Panc1 (cell line): ENCODE measurements around the gene STK32C. TPM values are rescaled to one million over a fixed set of nuclear protein-coding genes. Genes with fewer than 3 reads are reported as not detected.
A peak's percentile ranks its signal among the peaks of the same experiment; 100 is the strongest.

Source experiments
- ATAC-seq: fragments of 200-7000 bp; cut with Tn5 transposase; 2 replicates; pipeline ENCODE4 v1.9.1; 2020; ENCODE audit warnings: mild to moderate bottlenecking, moderate library complexity
- BruUV-seq: library from RNA; stranded (reverse); fragments of 400-500 nt; replicated peaks from 2 replicates; lab custom pipeline; 2021; lab: Mats Ljungman, UMichigan
- CTCF ChIA-PET: fragments of 300-600 bp; sonication (Branson Sonifier 250); formaldehyde crosslinking; loops from one replicate; lab custom pipeline; 2022; ENCODE audit warnings: antibody characterized with exemption; lab: Charles Lee
- POLR2A ChIA-PET: fragments of 300-600 bp; sonication (Branson Sonifier 250); formaldehyde crosslinking; loops from one replicate; lab custom pipeline; 2022; ENCODE audit warnings: antibody characterized with exemption; lab: Charles Lee
- DNase-seq: peaks from one replicate; pipeline ENCODE4 v3.0.0-alpha.2; 2010; ENCODE audit warnings: low read depth, low spot score
- H3K27ac ChIP-seq: 2 replicates; pipeline ENCODE4 v1.5.1; 2011; ENCODE audit warnings: mild to moderate bottlenecking, low read length, inconsistent platforms
- H3K27me3 ChIP-seq: fragments of 200-500 bp; sonication (Bioruptor generic); 2 replicates; pipeline ENCODE4 v1.6.0; 2014; ENCODE audit warnings: low read length, inconsistent platforms; ENCODE audit not compliant: control insufficient read depth, insufficient read depth
- H3K36me3 ChIP-seq: fragments of 200-500 bp; sonication (Bioruptor generic); 2 replicates; pipeline ENCODE4 v1.5.1; 2014; ENCODE audit warnings: inconsistent platforms, mild to moderate bottlenecking, low read length, moderate library complexity; ENCODE audit not compliant: control insufficient read depth, insufficient read depth
- H3K4me1 ChIP-seq: 2 replicates; pipeline ENCODE4 v1.5.1; 2011; ENCODE audit warnings: inconsistent platforms, mild to moderate bottlenecking, low read length, moderate library complexity; ENCODE audit not compliant: control insufficient read depth, insufficient read depth
- H3K4me3 ChIP-seq, 2 experiments: 2 replicates each; pipeline ENCODE4 v1.5.1; 2011 to 2012; ENCODE audit warnings: low read depth in 2 of 2, low read length in 2 of 2, mild to moderate bottlenecking in 2 of 2, inconsistent platforms in 1 of 2, moderate library complexity in 1 of 2
- H3K9me3 ChIP-seq: fragments of 200-500 bp; sonication (Bioruptor generic); 2 replicates; pipeline ENCODE4 v1.5.1; 2014; ENCODE audit warnings: low read depth, mild to moderate bottlenecking, inconsistent platforms, low read length, moderate library complexity; ENCODE audit not compliant: control insufficient read depth, insufficient read depth
- POLR2AphosphoS5 ChIP-seq: IDR thresholded peaks from 2 replicates; pipeline ENCODE4 v1.6.1; 2012; ENCODE audit warnings: mild to moderate bottlenecking, low read depth, low read length, moderate library complexity
- REST ChIP-seq, 2 experiments: IDR thresholded peaks; 2 replicates each; pipeline ENCODE4 v1.6.1; 2011 to 2012; ENCODE audit warnings: low read depth in 2 of 2, control low read depth in 1 of 2, low read length in 1 of 2, mild to moderate bottlenecking in 1 of 2, moderate library complexity in 1 of 2; ENCODE audit not compliant: insufficient read depth in 1 of 2
- SIN3A ChIP-seq: IDR thresholded peaks from 2 replicates; pipeline ENCODE4 v1.6.1; 2012; ENCODE audit warnings: low read depth, mild to moderate bottlenecking, low read length, moderate library complexity, borderline replicate concordance; ENCODE audit not compliant: insufficient read depth
- TCF7L2 ChIP-seq: IDR thresholded peaks from 2 replicates; pipeline ENCODE4 v1.6.1; 2011; ENCODE audit warnings: mild to moderate bottlenecking, low read depth, low read length, inconsistent platforms
- in situ Hi-C: cut with HindIII; loops from 2 replicates; pipeline ENCODE4 v1.10.0; 2016; ENCODE audit warnings: low sequenced_read_pairs, low pct_unique_long_range_greater_than_20kb
- intact Hi-C: fragments of 100-400 bp; cut with micrococcal nuclease; formaldehyde crosslinking; loops from one replicate; pipeline ENCODE4 v1.10.0; 2022; ENCODE audit not compliant: unreplicated experiment
- total RNA-seq: library from RNA; stranded (reverse); gene quantifications from one replicate; pipeline ENCODE4 v1.2.1, GENCODE V29; 2021; ENCODE audit not compliant: unreplicated experiment
- TF ChIP-seq, protein P1 (sequence below): fragments of 450-650 bp; IDR thresholded peaks from 2 replicates; pipeline ENCODE4 v1.5.1; 2017; ENCODE audit warnings: mild to moderate bottlenecking

STK32C gene
- total RNA-seq, 1 experiment from 2014 or later: 53.7 TPM

GRCh38 chr10:132334631-132335188 lies 27.0 kb upstream of the STK32C start:
- H3K36me3 ChIP-seq: no peaks in the 10 kb centered on the region
- CTCF ChIA-PET: no interaction called here
- POLR2A ChIA-PET: no interaction called here
- in situ Hi-C loops: no loop called here
- H3K9me3 ChIP-seq: no peaks in the 10 kb centered on the region
- intact Hi-C loops: loop anchor here (5.0 kb wide), 1 partner anchor 112 kb away; no protein-coding TSS in a partner anchor
- no peak overlapping the region for H3K27ac ChIP-seq
- H3K27me3 ChIP-seq: no peaks in the 10 kb centered on the region
- no peak overlapping the region for H3K4me3 ChIP-seq
- peaks cover 16% of the 10 kb centered on the region for H3K4me1 ChIP-seq
- no TSS peak for BruUV-seq
- no peak for ATAC-seq
- no peak for TF ChIP-seq TCF7L2
- TF ChIP-seq REST (IDR thresholded peaks at IDR 0.05; ENCODE audit: insufficient read depth in 1 of 2, low read depth in 2 of 2, low read length in 1 of 2): no peak
- no peak for TF ChIP-seq SIN3A
- DNase-seq: no peak

DNA sequence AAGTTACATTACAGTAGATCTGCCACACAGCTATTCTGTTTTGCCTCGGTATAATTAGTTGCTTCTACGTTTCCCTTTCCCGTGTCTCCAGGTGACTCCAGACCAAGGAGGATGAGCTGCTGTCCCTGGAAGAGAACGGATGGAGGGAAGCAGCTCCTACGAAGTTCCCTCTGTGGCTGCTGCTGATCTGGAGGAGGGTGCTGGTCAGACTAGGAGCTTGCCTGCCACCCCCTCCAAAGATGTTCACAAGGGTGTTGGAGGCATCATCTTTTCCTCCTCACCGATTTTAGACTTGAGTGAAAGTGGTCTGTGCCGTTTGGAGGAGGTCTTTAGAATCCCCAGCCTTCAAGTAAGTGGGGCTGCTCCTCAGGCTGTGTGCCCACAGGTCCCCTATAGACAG lies 25.6 kb upstream of the STK32C start:
- POLR2A ChIA-PET: no interaction called here
- peaks cover 23% of the 10 kb centered on the region for H3K4me1 ChIP-seq
- peak overlapping the region; percentile 95; the same call in 1 of the 2 replicates for H3K27ac ChIP-seq
- no peaks in the 10 kb centered on the region for H3K27me3 ChIP-seq
- CTCF ChIA-PET: interaction anchor here (0.6 kb wide), 1 partner anchor 245 kb away, joined by 5 read pairs; no protein-coding TSS in a partner anchor
- ATAC-seq: no peak
- intact Hi-C loops (loop anchor here (5.0 kb wide), 1 partner anchor 111 kb away; no protein-coding TSS in a partner anchor), in situ Hi-C loops (no loop called here)
- H3K4me3 ChIP-seq: no peak overlapping the region
- no peaks in the 10 kb centered on the region for H3K36me3 ChIP-seq
- DNase-seq: no peak
- BruUV-seq: TSS peak; percentile 66
- TF ChIP-seq POLR2AphosphoS5 (no peak), SIN3A (no peak), REST (IDR thresholded peaks at IDR 0.05; ENCODE audit: insufficient read depth in 1 of 2, low read depth in 2 of 2, low read length in 1 of 2) (no peak), TCF7L2 (no peak)
- TF ChIP-seq, protein P1, sequence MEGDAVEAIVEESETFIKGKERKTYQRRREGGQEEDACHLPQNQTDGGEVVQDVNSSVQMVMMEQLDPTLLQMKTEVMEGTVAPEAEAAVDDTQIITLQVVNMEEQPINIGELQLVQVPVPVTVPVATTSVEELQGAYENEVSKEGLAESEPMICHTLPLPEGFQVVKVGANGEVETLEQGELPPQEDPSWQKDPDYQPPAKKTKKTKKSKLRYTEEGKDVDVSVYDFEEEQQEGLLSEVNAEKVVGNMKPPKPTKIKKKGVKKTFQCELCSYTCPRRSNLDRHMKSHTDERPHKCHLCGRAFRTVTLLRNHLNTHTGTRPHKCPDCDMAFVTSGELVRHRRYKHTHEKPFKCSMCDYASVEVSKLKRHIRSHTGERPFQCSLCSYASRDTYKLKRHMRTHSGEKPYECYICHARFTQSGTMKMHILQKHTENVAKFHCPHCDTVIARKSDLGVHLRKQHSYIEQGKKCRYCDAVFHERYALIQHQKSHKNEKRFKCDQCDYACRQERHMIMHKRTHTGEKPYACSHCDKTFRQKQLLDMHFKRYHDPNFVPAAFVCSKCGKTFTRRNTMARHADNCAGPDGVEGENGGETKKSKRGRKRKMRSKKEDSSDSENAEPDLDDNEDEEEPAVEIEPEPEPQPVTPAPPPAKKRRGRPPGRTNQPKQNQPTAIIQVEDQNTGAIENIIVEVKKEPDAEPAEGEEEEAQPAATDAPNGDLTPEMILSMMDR: no peak
- no peaks in the 10 kb centered on the region for H3K9me3 ChIP-seq
